ENCODE data around the gene GNA12. TPM values are rescaled to one million over a fixed set of nuclear protein-coding genes. Genes with fewer than 3 reads are reported as not detected.

GNA12 gene
- total and polyA plus RNA-seq, 2 of the 4 experiments (the other 2 are of a cell fraction): 14.3 to 93.9 TPM

- no peaks in the 10 kb centered on the region for H3K79me1 ChIP-seq (ENCODE audit: low read depth in 1 of 2, low read length in 2 of 2)
- peak overlapping the region; percentile 48 for H2AFZ ChIP-seq (replicated peaks; ENCODE audit: low read length, poor library complexity)
- no peak overlapping the region for H4K5ac ChIP-seq (ENCODE audit: low read depth, low read length)
- H3K36me3 ChIP-seq (ENCODE audit: control insufficient read depth, insufficient read depth, low read length): no peaks in the 10 kb centered on the region
- peaks cover 2% of the 10 kb centered on the region; the same call in 1 of the 2 replicates for H3K9me3 ChIP-seq (ENCODE audit: control insufficient read depth, insufficient read depth, low read length)
- peaks cover 6% of the 10 kb centered on the region for H3K4me1 ChIP-seq (ENCODE audit: control insufficient read depth, insufficient read depth, low read length)
- H2BK5ac ChIP-seq (ENCODE audit: low read depth, low read length, poor library complexity, severe bottlenecking): no peak overlapping the region
- H3K27ac ChIP-seq (ENCODE audit: insufficient read depth, low read length): no peak overlapping the region; the same call in 1 of the 2 replicates
- H3K4ac ChIP-seq (ENCODE audit: low read depth, low read length): peak overlapping the region; percentile 51; the same call in 1 of the 2 replicates
- ChIA-PET POLR2A (ENCODE audit: unreplicated experiment) (no interaction called here), CTCF (no interaction called here)
- peak overlapping the region; percentile 68 for H3K4me2 ChIP-seq (ENCODE audit: low read depth, low read length)
- ATAC-seq (ENCODE audit: low read depth): peak; percentile 66
- no peak overlapping the region; the same call in 2 of the 3 replicates for H2BK15ac ChIP-seq (ENCODE audit: low read depth, low read length)
- no peak overlapping the region for H4K91ac ChIP-seq (ENCODE audit: insufficient read depth, low read depth, low read length)
- H2AK5ac ChIP-seq (ENCODE audit: low read depth, low read length): peak overlapping the region; percentile 15
- TF ChIP-seq MXI1 (IDR thresholded peaks at IDR 0.05; ENCODE audit: borderline replicate concordance, low read depth, low read length): no peak
- TF ChIP-seq NFE2L2 (IDR thresholded peaks at IDR 0.05; ENCODE audit: low read depth, low read length): no peak
- TF ChIP-seq ELK1 (IDR thresholded peaks at IDR 0.05; ENCODE audit: borderline replicate concordance, low read depth, low read length): no peak
- TF ChIP-seq BHLHE40 (IDR thresholded peaks at IDR 0.05; ENCODE audit: low read depth, low read length): no peak
- peak; percentile 34; the same call in 1 of the 2 replicates for TF ChIP-seq MAZ (IDR thresholded peaks at IDR 0.05; ENCODE audit: borderline replicate concordance, low read depth, low read length)
- TF ChIP-seq SMC3 (IDR thresholded peaks at IDR 0.05; ENCODE audit: low read depth, low read length): no peak
- TF ChIP-seq CTCF (conservative IDR thresholded peaks at IDR 0.05; ENCODE audit: low read depth, low read length): no peak
- no peak for TF ChIP-seq RCOR1 (IDR thresholded peaks at IDR 0.05; ENCODE audit: insufficient replicate concordance, low read length)
- no peak for TF ChIP-seq MAFK (IDR thresholded peaks at IDR 0.05; ENCODE audit: low read depth, low read length)
- peak; percentile 56 for TF ChIP-seq FOS (IDR thresholded peaks at IDR 0.05; ENCODE audit: low read depth, low read length)
- TF ChIP-seq RAD21 (IDR thresholded peaks at IDR 0.05; ENCODE audit: low read length): no peak
- no peak for TF ChIP-seq USF2 (IDR thresholded peaks at IDR 0.05; ENCODE audit: low read depth, low read length)
- no peak for TF ChIP-seq CEBPB (IDR thresholded peaks at IDR 0.05; ENCODE audit: low read depth, low read length)
- no peak for TF ChIP-seq RFX5 (IDR thresholded peaks at IDR 0.05; ENCODE audit: low read depth, low read length)
- peak overlapping the region; percentile 98 for H2AK9ac ChIP-seq (replicated peaks; ENCODE audit: low read depth, low read length, poor library complexity)
- BruUV-seq (replicated peaks): no TSS peak
- no peak overlapping the region for H3K9ac ChIP-seq (ENCODE audit: low read depth, low read length)
- intact Hi-C loops (cut with micrococcal nuclease) (no loop called here), in situ Hi-C loops (cut with MboI; ENCODE audit: low sequenced_read_pairs) (loop anchor here (25.0 kb wide), 1 partner anchor 475 kb away; no protein-coding TSS in a partner anchor), dilution Hi-C loops (cut with HindIII; ENCODE audit: low sequenced_read_pairs, unreplicated experiment) (no loop called here)
- peaks cover 9% of the 10 kb centered on the region; the same call in 1 of the 2 replicates for H3K27me3 ChIP-seq (ENCODE audit: control insufficient read depth, insufficient read depth, low read length)
- H3K23ac ChIP-seq (ENCODE audit: low read depth, low read length): no peak overlapping the region
- H3K18ac ChIP-seq (ENCODE audit: low read depth, low read length): no peak overlapping the region
- no peak overlapping the region for H3K4me3 ChIP-seq (ENCODE audit: insufficient read depth, low read depth, low read length)
- no peaks in the 10 kb centered on the region for H3K9me1 ChIP-seq (ENCODE audit: insufficient read depth, low read length)
- H2BK20ac ChIP-seq (ENCODE audit: low read depth, low read length): no peak overlapping the region
- no peak overlapping the region for H2BK120ac ChIP-seq (ENCODE audit: low read depth, low read length)
- peak overlapping the region; percentile 6 to 55; a peak in 2 of 4 replicates for H4K8ac ChIP-seq (ENCODE audit: low read depth in 2 of 2, low read length in 2 of 2)
- no peaks in the 10 kb centered on the region for H4K20me1 ChIP-seq (ENCODE audit: insufficient read depth, low read length)
- peak; percentile 75 for DNase-seq
- H3K56ac ChIP-seq (ENCODE audit: extremely low read depth, insufficient read depth, low read length): no peak overlapping the region
- WGBS, 2 experiments (ENCODE audit: extremely low coverage in 2 of 2, insufficient read length in 1 of 2): 10% methylated on average over 12 of the region's 17 CpGs; no CpG with 5 or more reads in 1 of the 2 experiments
- peak overlapping the region; percentile 29; the same call in 1 of the 2 replicates for H3K14ac ChIP-seq (replicated peaks; ENCODE audit: low read depth, low read length)
These were observed 156.7 kb downstream of the GNA12 start for GRCh38 chr7:2687338-2687869.

All from IMR-90 (cell line).